Adrenal gland (tissue), 5 donors: ENCODE data around the gene SFT2D1.

Experiments
- POLR2A ChIP-seq, 2 donors: fragments of 450-650 bp; IDR thresholded peaks; one replicate each; pipeline ENCODE4 v1.6.1; 2017; ENCODE audit warnings: antibody characterized with exemption in 2 of 2, mild to moderate bottlenecking in 2 of 2, moderate library complexity in 1 of 2
- TF ChIP-seq, protein P1 (sequence below), 6 experiments: fragments of 450-650 bp in 4 of 6; fragments of 200-600 bp in 2 of 6; sonication (generic) in 1 of 6; IDR thresholded peaks; 1 replicate in 5 of 6; 2 replicates in 1 of 6; pipeline versions ENCODE4 v1.5.1 to v1.8.0; 2016 to 2021; ENCODE audit warnings: antibody characterized with exemption in 6 of 6, mild to moderate bottlenecking in 2 of 6, moderate library complexity in 1 of 6
- donor health status: DM: no; HTN: no; CAD: no.

DNA sequence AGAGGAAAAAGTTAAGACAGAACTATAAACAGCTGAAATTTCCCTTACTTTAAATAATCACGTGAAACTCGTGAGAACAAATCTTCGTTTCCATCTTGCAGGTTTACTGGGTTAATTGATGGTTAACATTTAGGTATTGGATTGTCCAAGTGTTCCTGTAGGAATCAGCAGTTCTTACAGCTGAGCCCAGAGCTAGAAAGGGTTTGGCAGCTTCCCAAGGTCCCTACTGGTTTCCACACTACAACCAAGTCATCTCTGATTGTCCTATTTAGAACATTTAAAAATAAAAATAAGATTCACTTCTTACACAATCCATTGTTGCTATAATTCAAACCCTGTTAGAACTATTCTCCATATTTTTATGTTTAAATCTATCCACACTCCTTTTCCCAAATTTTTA is 24.6 kb upstream of the SFT2D1 start:
- TF ChIP-seq, protein P1, sequence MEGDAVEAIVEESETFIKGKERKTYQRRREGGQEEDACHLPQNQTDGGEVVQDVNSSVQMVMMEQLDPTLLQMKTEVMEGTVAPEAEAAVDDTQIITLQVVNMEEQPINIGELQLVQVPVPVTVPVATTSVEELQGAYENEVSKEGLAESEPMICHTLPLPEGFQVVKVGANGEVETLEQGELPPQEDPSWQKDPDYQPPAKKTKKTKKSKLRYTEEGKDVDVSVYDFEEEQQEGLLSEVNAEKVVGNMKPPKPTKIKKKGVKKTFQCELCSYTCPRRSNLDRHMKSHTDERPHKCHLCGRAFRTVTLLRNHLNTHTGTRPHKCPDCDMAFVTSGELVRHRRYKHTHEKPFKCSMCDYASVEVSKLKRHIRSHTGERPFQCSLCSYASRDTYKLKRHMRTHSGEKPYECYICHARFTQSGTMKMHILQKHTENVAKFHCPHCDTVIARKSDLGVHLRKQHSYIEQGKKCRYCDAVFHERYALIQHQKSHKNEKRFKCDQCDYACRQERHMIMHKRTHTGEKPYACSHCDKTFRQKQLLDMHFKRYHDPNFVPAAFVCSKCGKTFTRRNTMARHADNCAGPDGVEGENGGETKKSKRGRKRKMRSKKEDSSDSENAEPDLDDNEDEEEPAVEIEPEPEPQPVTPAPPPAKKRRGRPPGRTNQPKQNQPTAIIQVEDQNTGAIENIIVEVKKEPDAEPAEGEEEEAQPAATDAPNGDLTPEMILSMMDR (IDR thresholded peaks at IDR 0.05), result no peak
- TF ChIP-seq POLR2A (IDR thresholded peaks at IDR 0.05), result no peak
